Adrenal gland (tissue), 12 donors: Measurements from ENCODE around the gene PGLYRP1. TPM values are rescaled to one million over a fixed set of nuclear protein-coding genes. Genes with fewer than 3 reads are reported as not detected.

Experiments used
- DNase-seq, 7 donors: peaks; one replicate each; pipeline ENCODE4 v3.0.0-alpha.2; 2019 to 2020
- H3K27ac ChIP-seq, 5 donors: fragments of 200-600 bp; sonication (generic) in 4 of 5; 1 replicate in 3 of 5; 2 replicates in 2 of 5; pipeline versions ENCODE4 v1.5.1 to v1.8.0; 2016 to 2020; ENCODE audit warnings: mild to moderate bottlenecking in 1 of 5
- H3K27me3 ChIP-seq: fragments of 200-600 bp; 2 replicates; pipeline ENCODE4 v1.8.0; 2021
- H3K36me3 ChIP-seq, 2 donors: fragments of 200-600 bp; replicated peaks in 1 of 2; 1 replicate in 1 of 2; 2 replicates in 1 of 2; pipeline versions ENCODE4 v1.5.1 to v1.8.0; 2018 to 2022
- H3K4me1 ChIP-seq, 2 donors: fragments of 200-600 bp; replicated peaks in 1 of 2; 1 replicate in 1 of 2; 2 replicates in 1 of 2; pipeline versions ENCODE4 v1.5.1 to v1.8.0; 2018 to 2021
- H3K4me3 ChIP-seq, 4 donors: fragments of 200-600 bp; sonication (generic) in 3 of 4; one replicate each; pipeline ENCODE4 v1.5.1; 2016 to 2018
- H3K9me3 ChIP-seq, 3 donors: fragments of 200-600 bp; sonication (generic) in 1 of 3; replicated peaks in 1 of 3; 1 replicate in 2 of 3; 2 replicates in 1 of 3; pipeline versions ENCODE4 v1.5.1 to v1.8.0; 2016 to 2021
- CTCF ChIP-seq, 6 experiments: fragments of 450-650 bp in 4 of 6; fragments of 200-600 bp in 2 of 6; sonication (generic) in 1 of 6; IDR thresholded peaks; 1 replicate in 5 of 6; 2 replicates in 1 of 6; pipeline versions ENCODE4 v1.5.1 to v1.8.0; 2016 to 2021; ENCODE audit warnings: antibody characterized with exemption in 6 of 6, mild to moderate bottlenecking in 2 of 6, moderate library complexity in 1 of 6
- POLR2A ChIP-seq, 2 donors: fragments of 450-650 bp; IDR thresholded peaks; one replicate each; pipeline ENCODE4 v1.6.1; 2017; ENCODE audit warnings: antibody characterized with exemption in 2 of 2, mild to moderate bottlenecking in 2 of 2, moderate library complexity in 1 of 2
- WGBS, 4 donors: extraction: QIAGEN DNeasy Blood & Tissue Kit in 2 of 4; methylation state at CpG; one replicate each; pipeline versions ENCODE4 v1.1.5 to v1.1.7; 2013 to 2017; 5-methylcytosine and 5-hydroxymethylcytosine counted together
- intact Hi-C, 2 donors: fragments of 100-400 bp; cut with DNase I; formaldehyde crosslinking; loops; one replicate each; pipeline versions ENCODE4 v1.14.1 to v1.15.0; 2022 to 2023
- polyA plus RNA-seq, 3 donors: library from polyadenylated mRNA; stranded (reverse); fragments of 200-250 nt in 2 of 3; fragments of 350-450 nt in 1 of 3; fragmentation: Illumina TruSeq in 1 of 3; extraction: RNeasy Lipid Tissue Mini Kit (QIAGEN cat#74804) in 1 of 3; gene quantifications; one replicate each; pipeline ENCODE4 v1.2.3, GENCODE V29; 2013 to 2014
- total RNA-seq, 9 donors: library from RNA; depleted of rRNA in 4 of 9; stranded (reverse); fragments of >200 nt in 4 of 9; fragments of 120-200 nt in 1 of 9; fragmentation: NEBNext Ultra II Directional in 1 of 9; extraction: Animal tissue kit (Norgen Biotek cat#: 25700) in 1 of 9; gene quantifications; one replicate each; pipeline versions ENCODE4 v1.1.0 to v1.2.4, GENCODE V29; 2013 to 2023
- donor health status: healthy with polysubstance abuse.
- donor health status: Bipolar disorder and iron deficiency.
- donor health status: DM: yes; HTN: yes; CAD: no.
- donor health status: DM: no; HTN: no; CAD: no.
- donor health status: DM: no; HTN: no; CAD: no.
- donor health status: DM: yes; HTN: yes; CAD: no.

PGLYRP1 gene
- total and polyA plus RNA-seq, 12 donors = 0.17 TPM; not detected in 10

GRCh38 chr19:46066471-46066870 lies 43.6 kb upstream of the PGLYRP1 start:
- Histone ChIP-seq H3K27me3 (peaks cover 7% of the 10 kb centered on the region), H3K36me3 (no peaks in the 10 kb centered on the region), H3K4me3 (no peak overlapping the region), H3K27ac (no peak overlapping the region), H3K4me1 (peaks cover 9 to 15% of the 10 kb centered on the region in 2 donors), H3K9me3 (no peaks in the 10 kb centered on the region)
- no peak for DNase-seq
- TF ChIP-seq POLR2A (IDR thresholded peaks at IDR 0.05) = no peak
- no peak for TF ChIP-seq CTCF (IDR thresholded peaks at IDR 0.05)
- 73 to 92% (median 81%) methylated on average over 1 of the region's 1 CpG for WGBS, 4 donors
- intact Hi-C loops = no loop called here

- Histone ChIP-seq H3K36me3 (no peaks in the 10 kb centered on the region), H3K27ac (no peak overlapping the region), H3K4me3 (no peak overlapping the region), H3K9me3 (no peaks in the 10 kb centered on the region), H3K27me3 (peaks cover 4% of the 10 kb centered on the region), H3K4me1 (peaks cover 9 to 15% of the 10 kb centered on the region in 2 donors)
- 42 to 53% (median 46%) methylated on average over 7 of the region's 7 CpGs for WGBS, 4 donors
- no peak for TF ChIP-seq POLR2A (IDR thresholded peaks at IDR 0.05)
- TF ChIP-seq CTCF (IDR thresholded peaks at IDR 0.05) = no peak
- intact Hi-C loops = no loop called here
- peak in 6 of 7 donors; percentile 33 to 54 (median 43) for DNase-seq
Measured at GRCh38 chr19:46065486-46066071, 42.7 kb upstream of the PGLYRP1 start.

- 70 to 78% (median 76%) methylated on average over 3 of the region's 3 CpGs for WGBS, 4 donors
- Histone ChIP-seq H3K4me1 (no peaks in the 10 kb centered on the region), H3K27me3 (peaks cover 4% of the 10 kb centered on the region), H3K27ac (no peak overlapping the region), H3K9me3 (no peaks in the 10 kb centered on the region), H3K4me3 (no peak overlapping the region), H3K36me3 (no peaks in the 10 kb centered on the region)
- TF ChIP-seq POLR2A (IDR thresholded peaks at IDR 0.05) (no peak), CTCF (IDR thresholded peaks at IDR 0.05) (no peak)
- intact Hi-C loops = no loop called here
- no peak for DNase-seq
Measured at GRCh38 chr19:46063201-46063600, 40.3 kb upstream of the PGLYRP1 start.

- 78 to 82% (median 81%) methylated on average over 2 of the region's 2 CpGs for WGBS, 4 donors
- DNase-seq = no peak
- intact Hi-C loops = no loop called here
- H3K36me3 ChIP-seq = no peaks in the 10 kb centered on the region
- no peak overlapping the region for H3K4me3 ChIP-seq
- H3K27ac ChIP-seq = no peak overlapping the region
- TF ChIP-seq POLR2A (IDR thresholded peaks at IDR 0.05) = no peak
- no peak for TF ChIP-seq CTCF (IDR thresholded peaks at IDR 0.05)
- H3K4me1 ChIP-seq = no peaks in the 10 kb centered on the region
- no peaks in the 10 kb centered on the region for H3K27me3 ChIP-seq
- no peaks in the 10 kb centered on the region for H3K9me3 ChIP-seq
Measured at GRCh38 chr19:46060012-46060411, 37.2 kb upstream of the PGLYRP1 start.
